Thyroid gland (tissue), 4 donors: Measurements from ENCODE around the gene SPTBN4.

Experiments used
- CTCF ChIP-seq, 6 experiments: fragments of 200-600 bp in 3 of 6; fragments of 450-650 bp in 3 of 6; sonication (generic) in 3 of 6; IDR thresholded peaks; one replicate each; pipeline ENCODE4 v1.5.1; 2016 to 2019; ENCODE audit warnings: antibody characterized with exemption in 6 of 6, mild to moderate bottlenecking in 2 of 6, inconsistent platforms in 1 of 6, moderate library complexity in 1 of 6
- POLR2A ChIP-seq, 2 donors: fragments of 450-650 bp; IDR thresholded peaks; one replicate each; pipeline ENCODE4 v1.6.1; 2017; ENCODE audit warnings: antibody characterized with exemption in 2 of 2, mild to moderate bottlenecking in 2 of 2, moderate library complexity in 1 of 2

- TF ChIP-seq CTCF (IDR thresholded peaks at IDR 0.05), result no peak
- no peak for TF ChIP-seq POLR2A (IDR thresholded peaks at IDR 0.05)
Measured at GRCh38 chr19:40420451-40420765, 46.4 kb upstream of the SPTBN4 start.
